Activated CD4-positive, CD25-positive, alpha-beta regulatory T cell treated with anti-CD3 and anti-CD28 coated beads, Interleukin-2, amount 50 U/mL, for 16 hours (primary cell): ENCODE results near the gene GOLIM4.
"Not testable (repeated sequence)": the region's sequence is repeated elsewhere in the genome, so short reads cannot be mapped to it uniquely, and the experiment has no call there.

ENCODE experiments used
- DNase-seq: peaks from one replicate; pipeline ENCODE4 v3.0.0-alpha.2; 2020; ENCODE audit warnings: low read depth, low spot score

The GOLIM4 gene

GRCh38 chr3:168080022-168080421 lies 15.7 kb downstream of the GOLIM4 start:
- no peak for DNase-seq

- DNase-seq: no peak
These were observed 18.6 kb downstream of the GOLIM4 start for GRCh38 chr3:168077091-168077490.

GRCh38 chr3:168073842-168074605 lies 21.7 kb downstream of the GOLIM4 start:
- no peak for DNase-seq

GRCh38 chr3:168072323-168072650 lies 23.4 kb downstream of the GOLIM4 start:
- no peak for DNase-seq

GRCh38 chr3:168071591-168072322 lies 24.0 kb downstream of the GOLIM4 start:
- no peak for DNase-seq

GRCh38 chr3:168070919-168071318 lies 24.8 kb downstream of the GOLIM4 start:
- no peak for DNase-seq

GRCh38 chr3:168068346-168068745 lies 27.4 kb downstream of the GOLIM4 start:
- DNase-seq: no peak

GRCh38 chr3:168066882-168067281 lies 28.8 kb downstream of the GOLIM4 start:
- DNase-seq: no peak

- no peak for DNase-seq
These were observed 30.2 kb downstream of the GOLIM4 start for GRCh38 chr3:168065569-168065968.

GRCh38 chr3:168063122-168063521 lies 32.6 kb downstream of the GOLIM4 start:
- no peak for DNase-seq

- DNase-seq: no peak
These were observed 33.0 kb downstream of the GOLIM4 start for GRCh38 chr3:168062679-168063078.

- DNase-seq: no peak
These were observed 34.3 kb downstream of the GOLIM4 start for GRCh38 chr3:168061332-168061996.

- no peak for DNase-seq
These were observed 35.4 kb downstream of the GOLIM4 start for GRCh38 chr3:168060317-168060716.

GRCh38 chr3:168058481-168058880 lies 37.2 kb downstream of the GOLIM4 start:
- DNase-seq: no peak

GRCh38 chr3:168056398-168057230 lies 39.1 kb downstream of the GOLIM4 start:
- DNase-seq: not testable (repeated sequence)

- DNase-seq: no peak
These were observed 41.3 kb downstream of the GOLIM4 start for GRCh38 chr3:168054447-168054846.

- no peak for DNase-seq
These were observed 42.6 kb downstream of the GOLIM4 start for GRCh38 chr3:168053115-168053514.

GRCh38 chr3:168052515-168052914 lies 43.2 kb downstream of the GOLIM4 start:
- DNase-seq: no peak

- DNase-seq: no peak
These were observed 43.9 kb downstream of the GOLIM4 start for GRCh38 chr3:168051531-168052471.

GRCh38 chr3:168051070-168051469 lies 44.7 kb downstream of the GOLIM4 start:
- DNase-seq: no peak
